ENCODE data around the gene SMAGP. TPM values are rescaled to one million over a fixed set of nuclear protein-coding genes. Genes with fewer than 3 reads are reported as not detected.

Gene SMAGP
- total RNA-seq, 1 experiment from 2014 or later: 11.6 TPM

GRCh38 chr12:51238037-51238509 is 32.1 kb downstream of the SMAGP start (continued):
- no peak for TF ChIP-seq ZBTB21 (CRISPR knock-in tag; IDR thresholded peaks at IDR 0.05; ENCODE audit: borderline replicate concordance)
- TF ChIP-seq USF1 (CRISPR knock-in tag; IDR thresholded peaks at IDR 0.05): no peak
- no peak for TF ChIP-seq PRDM15 (CRISPR knock-in tag; IDR thresholded peaks at IDR 0.05)
- TF ChIP-seq TEAD4 (CRISPR knock-in tag; IDR thresholded peaks at IDR 0.05): no peak
- TF ChIP-seq KAT7 (CRISPR knock-in tag; IDR thresholded peaks at IDR 0.05; ENCODE audit: borderline replicate concordance): no peak
- no peak for TF ChIP-seq JUN (CRISPR knock-in tag; IDR thresholded peaks at IDR 0.05)
- TF ChIP-seq ARID4B (CRISPR knock-in tag; IDR thresholded peaks at IDR 0.05; ENCODE audit: borderline replicate concordance): no peak

GRCh38 chr12:51234530-51234929 is 35.7 kb downstream of the SMAGP start:
- no peak overlapping the region for H3K4me3 Mint-ChIP-seq
- no peaks in the 10 kb centered on the region for H3K27me3 Mint-ChIP-seq (ENCODE audit: low read depth)
- no peak overlapping the region for H3K27ac Mint-ChIP-seq
- ChIA-PET CTCF (no interaction called here), POLR2A (no interaction called here)
- 0 out of 2 replicates have a peak, but pooled peaks cover 3% of the 10 kb centered on the region for H3K9me3 Mint-ChIP-seq
- no peak for DNase-seq (ENCODE audit: low spot score)
- H3K4me1 Mint-ChIP-seq: peaks cover 7% of the 10 kb centered on the region
- no peaks in the 10 kb centered on the region for H3K36me3 Mint-ChIP-seq
- ATAC-seq: no peak
- TF ChIP-seq ATF3 (CRISPR knock-in tag; conservative IDR thresholded peaks at IDR 0.05) (no peak), OVOL2 (CRISPR knock-in tag; IDR thresholded peaks at IDR 0.05; ENCODE audit: borderline replicate concordance) (no peak), USF2 (CRISPR knock-in tag; IDR thresholded peaks at IDR 0.05) (no peak), ZNF396 (CRISPR knock-in tag; IDR thresholded peaks at IDR 0.05; ENCODE audit: borderline replicate concordance) (no peak), ZNF121 (CRISPR knock-in tag; IDR thresholded peaks at IDR 0.05) (no peak), ZNF532 (CRISPR knock-in tag; IDR thresholded peaks at IDR 0.05; ENCODE audit: borderline replicate concordance) (no peak), NR3C1 (CRISPR knock-in tag; conservative IDR thresholded peaks at IDR 0.05; ENCODE audit: low read depth) (no peak), MYBL2 (CRISPR knock-in tag; IDR thresholded peaks at IDR 0.05) (no peak), FOXK1 (CRISPR knock-in tag; IDR thresholded peaks at IDR 0.05) (no peak), EMX1 (CRISPR knock-in tag; IDR thresholded peaks at IDR 0.05) (no peak), CTCF (IDR thresholded peaks at IDR 0.05) (no peak), HMGA2 (CRISPR knock-in tag; IDR thresholded peaks at IDR 0.05) (no peak), ATF1 (CRISPR knock-in tag; IDR thresholded peaks at IDR 0.05) (no peak), ZNF317 (CRISPR knock-in tag; IDR thresholded peaks at IDR 0.05; ENCODE audit: borderline replicate concordance, low read depth) (no peak)
